Hepatocyte (in vitro differentiated cells): ENCODE results near the gene NCOA6. TPM values are rescaled to one million over a fixed set of nuclear protein-coding genes. Genes with fewer than 3 reads are reported as not detected.
"Not testable (repeated sequence)": the region's sequence is repeated elsewhere in the genome, so short reads cannot be mapped to it uniquely, and the experiment has no call there.

Experiments
- DNase-seq: peaks from one replicate; pipeline ENCODE4 v3.0.0-alpha.2; 2016; ENCODE audit warnings: low spot score
- H2AFZ ChIP-seq: fragments of 200-600 bp; sonication (generic); 2 replicates; pipeline ENCODE4 v1.6.0; 2016; ENCODE audit warnings: antibody characterized with exemption, mild to moderate bottlenecking
- H3K27ac ChIP-seq: fragments of 200-600 bp; sonication (generic); 2 replicates; pipeline ENCODE4 v1.5.1; 2016; ENCODE audit warnings: mild to moderate bottlenecking
- H3K27me3 ChIP-seq: fragments of 200-600 bp; sonication (generic); 2 replicates; pipeline ENCODE4 v1.6.1; 2016
- H3K36me3 ChIP-seq: fragments of 200-600 bp; sonication (generic); replicated peaks from 2 replicates; pipeline ENCODE4 v1.5.1; 2016; ENCODE audit warnings: low read depth; ENCODE audit not compliant: insufficient read depth
- H3K4me1 ChIP-seq: fragments of 200-600 bp; sonication (generic); 2 replicates; pipeline ENCODE4 v1.5.1; 2016; ENCODE audit warnings: mild to moderate bottlenecking, moderate library complexity; ENCODE audit not compliant: insufficient read depth
- H3K4me2 ChIP-seq: fragments of 200-600 bp; sonication (generic); 2 replicates; pipeline ENCODE4 v1.6.0; 2016
- H3K4me3 ChIP-seq: fragments of 200-600 bp; sonication (generic); 2 replicates; pipeline ENCODE4 v1.5.1; 2016; ENCODE audit warnings: mild to moderate bottlenecking
- H3K79me2 ChIP-seq: fragments of 200-600 bp; sonication (generic); 2 replicates; pipeline ENCODE4 v1.6.0; 2017; ENCODE audit warnings: mild to moderate bottlenecking
- H3K9me2 ChIP-seq: fragments of 200-600 bp; sonication (generic); replicated peaks from 2 replicates; pipeline ENCODE4 v1.6.0; 2017; ENCODE audit warnings: mild to moderate bottlenecking; ENCODE audit not compliant: insufficient read depth
- H3K9me3 ChIP-seq: fragments of 200-600 bp; sonication (generic); 2 replicates; pipeline ENCODE4 v1.5.1; 2016; ENCODE audit warnings: low read depth, mild to moderate bottlenecking
- H4K20me1 ChIP-seq: fragments of 200-600 bp; sonication (generic); 2 replicates; pipeline ENCODE4 v1.6.0; 2016; ENCODE audit warnings: mild to moderate bottlenecking; ENCODE audit not compliant: insufficient read depth, poor library complexity, severe bottlenecking
- EZH2 ChIP-seq: fragments of 200-600 bp; sonication (generic); IDR thresholded peaks from 2 replicates; pipeline ENCODE4 v1.6.1; 2016; ENCODE audit warnings: antibody characterized with exemption, mild to moderate bottlenecking, borderline replicate concordance
- EZH2phosphoT487 ChIP-seq: fragments of 200-600 bp; sonication (generic); IDR thresholded peaks from one replicate; pipeline ENCODE4 v1.6.1; 2018; ENCODE audit warnings: antibody characterized with exemption, mild to moderate bottlenecking, low read depth, moderate library complexity; ENCODE audit not compliant: unreplicated experiment, severe bottlenecking
- WGBS: methylation state at CpG from one replicate; pipeline ENCODE4 v1.1.6; 2016; ENCODE audit warnings: low lambda C conversion rate; ENCODE audit errors: missing lambda C conversion rate; 5-methylcytosine and 5-hydroxymethylcytosine counted together
- polyA plus RNA-seq: library from polyadenylated mRNA; unstranded; fragments of >200 nt; fragmentation: Nextera tagmentation; extraction: Ambion mirVana; gene quantifications from 2 replicates; pipeline ENCODE4 v1.2.1, GENCODE V29; 2016
- total RNA-seq: library from RNA; depleted of rRNA; stranded (reverse); fragments of >200 nt; gene quantifications from 2 replicates; pipeline ENCODE4 v1.2.3, GENCODE V29; 2014
- TF ChIP-seq, protein P1 (sequence below): fragments of 200-600 bp; sonication (generic); IDR thresholded peaks from 2 replicates; pipeline ENCODE4 v1.5.1; 2016; ENCODE audit warnings: antibody characterized with exemption, mild to moderate bottlenecking; ENCODE audit not compliant: poor library complexity

The NCOA6 gene
- total and polyA plus RNA-seq, 2 experiments from 2014 or later: 11.6 to 23.5 TPM

DNA sequence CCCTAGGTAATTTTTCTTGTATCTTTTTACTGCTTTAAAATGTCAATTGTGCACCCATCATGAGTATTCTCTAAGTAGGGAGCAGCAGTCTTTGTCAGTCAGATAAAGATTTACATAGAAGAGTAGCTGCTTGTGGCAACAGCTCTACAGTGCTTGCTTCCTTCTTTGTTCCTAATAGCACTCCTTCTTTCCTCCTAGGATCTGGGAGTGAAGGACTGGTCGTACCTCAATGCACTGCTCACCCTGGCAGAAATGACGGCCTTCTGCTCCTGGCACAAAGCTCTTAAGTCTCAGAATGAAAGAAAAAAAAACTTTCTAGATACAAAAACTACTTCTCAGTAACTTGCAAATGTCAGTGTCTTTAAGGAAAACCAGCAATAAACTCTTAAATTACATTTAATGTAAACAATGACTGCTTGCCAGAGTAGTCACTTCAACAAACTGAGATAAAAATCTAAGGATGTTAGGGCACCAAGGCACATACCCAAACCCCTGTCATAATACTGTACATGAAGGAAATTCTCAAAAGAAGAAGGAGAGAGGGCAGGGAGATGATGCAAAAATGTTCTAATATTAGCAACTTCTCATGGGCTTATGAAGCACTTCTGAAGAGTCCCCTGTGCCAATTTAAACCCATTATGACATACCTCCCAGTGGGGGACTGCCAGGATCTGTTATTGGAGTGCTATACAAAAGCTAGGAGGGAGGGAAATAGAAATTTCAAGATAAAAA is 34.0 kb downstream of the NCOA6 start:
- Histone ChIP-seq H4K20me1 (peaks cover 45% of the 10 kb centered on the region), H3K4me1 (peaks cover 10% of the 10 kb centered on the region), H2AFZ (no peak overlapping the region), H3K4me2 (peak overlapping the region; percentile 44), H3K27ac (peak overlapping the region; percentile 57), H3K36me3 (no peaks in the 10 kb centered on the region), H3K4me3 (no peak overlapping the region), H3K79me2 (peaks cover 71% of the 10 kb centered on the region), H3K9me2 (no peaks in the 10 kb centered on the region), H3K9me3 (no peaks in the 10 kb centered on the region), H3K27me3 (no peaks in the 10 kb centered on the region)
- DNase-seq: peak; percentile 17
- TF ChIP-seq, protein P1, sequence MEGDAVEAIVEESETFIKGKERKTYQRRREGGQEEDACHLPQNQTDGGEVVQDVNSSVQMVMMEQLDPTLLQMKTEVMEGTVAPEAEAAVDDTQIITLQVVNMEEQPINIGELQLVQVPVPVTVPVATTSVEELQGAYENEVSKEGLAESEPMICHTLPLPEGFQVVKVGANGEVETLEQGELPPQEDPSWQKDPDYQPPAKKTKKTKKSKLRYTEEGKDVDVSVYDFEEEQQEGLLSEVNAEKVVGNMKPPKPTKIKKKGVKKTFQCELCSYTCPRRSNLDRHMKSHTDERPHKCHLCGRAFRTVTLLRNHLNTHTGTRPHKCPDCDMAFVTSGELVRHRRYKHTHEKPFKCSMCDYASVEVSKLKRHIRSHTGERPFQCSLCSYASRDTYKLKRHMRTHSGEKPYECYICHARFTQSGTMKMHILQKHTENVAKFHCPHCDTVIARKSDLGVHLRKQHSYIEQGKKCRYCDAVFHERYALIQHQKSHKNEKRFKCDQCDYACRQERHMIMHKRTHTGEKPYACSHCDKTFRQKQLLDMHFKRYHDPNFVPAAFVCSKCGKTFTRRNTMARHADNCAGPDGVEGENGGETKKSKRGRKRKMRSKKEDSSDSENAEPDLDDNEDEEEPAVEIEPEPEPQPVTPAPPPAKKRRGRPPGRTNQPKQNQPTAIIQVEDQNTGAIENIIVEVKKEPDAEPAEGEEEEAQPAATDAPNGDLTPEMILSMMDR: no peak
- TF ChIP-seq EZH2: no peak
- no peak for TF ChIP-seq EZH2phosphoT487
- WGBS: 35% methylated on average over 2 of the region's 2 CpGs

GRCh38 chr20:34781220-34781619 is 44.2 kb downstream of the NCOA6 start:
- H3K27ac ChIP-seq: no peak overlapping the region
- H3K79me2 ChIP-seq: peaks cover 5% of the 10 kb centered on the region
- 85% methylated on average over 4 of the region's 4 CpGs for WGBS
- DNase-seq: no peak
- peaks cover under 1% of the 10 kb centered on the region for H4K20me1 ChIP-seq
- H3K4me3 ChIP-seq: no peak overlapping the region
- no peaks in the 10 kb centered on the region for H3K9me2 ChIP-seq
- no peaks in the 10 kb centered on the region for H3K4me1 ChIP-seq
- no peaks in the 10 kb centered on the region for H3K9me3 ChIP-seq
- H3K27me3 ChIP-seq: no peaks in the 10 kb centered on the region
- TF ChIP-seq, protein P1: no peak
- TF ChIP-seq EZH2 (no peak), EZH2phosphoT487 (no peak)
- H3K36me3 ChIP-seq: no peaks in the 10 kb centered on the region
- H3K4me2 ChIP-seq: no peak overlapping the region
- no peak overlapping the region for H2AFZ ChIP-seq

GRCh38 chr20:34780291-34780690 is 45.2 kb downstream of the NCOA6 start:
- H3K9me3 ChIP-seq, H2AFZ ChIP-seq, H3K36me3 ChIP-seq, H3K4me3 ChIP-seq, H4K20me1 ChIP-seq, H3K27ac ChIP-seq, DNase-seq, H3K79me2 ChIP-seq, H3K4me2 ChIP-seq, H3K9me2 ChIP-seq, H3K4me1 ChIP-seq, H3K27me3 ChIP-seq: not testable (repeated sequence)
- over 99% methylated on average over 8 of the region's 8 CpGs for WGBS

DNA sequence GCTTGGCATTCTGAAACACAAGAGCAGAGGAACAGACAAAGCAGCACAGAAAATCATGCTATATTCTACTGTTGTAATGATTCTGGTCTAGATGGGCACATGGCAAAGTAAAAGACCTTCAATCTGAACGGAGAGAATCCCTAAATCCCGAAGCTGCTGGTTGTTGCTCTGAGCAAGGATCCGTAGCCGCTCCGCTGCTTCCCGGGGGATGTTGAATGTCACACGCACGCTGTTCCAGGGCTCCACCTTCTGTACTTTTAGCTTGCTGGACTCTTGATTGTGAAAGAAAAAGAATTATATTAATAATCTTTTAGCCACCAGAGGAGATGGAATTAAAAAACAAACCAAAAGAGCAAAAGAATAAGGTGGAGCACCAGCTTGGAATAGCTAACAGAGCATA is 49.3 kb downstream of the NCOA6 start:
- Histone ChIP-seq H3K79me2 (no peaks in the 10 kb centered on the region), H3K4me3 (no peak overlapping the region), H3K9me2 (no peaks in the 10 kb centered on the region), H3K9me3 (no peaks in the 10 kb centered on the region), H3K4me1 (no peaks in the 10 kb centered on the region), H2AFZ (no peak overlapping the region), H3K36me3 (no peaks in the 10 kb centered on the region), H4K20me1 (no peaks in the 10 kb centered on the region), H3K27ac (no peak overlapping the region), H3K4me2 (no peak overlapping the region), H3K27me3 (no peaks in the 10 kb centered on the region)
- DNase-seq: no peak
- TF ChIP-seq EZH2phosphoT487: no peak
- no peak for TF ChIP-seq EZH2
- WGBS: 96% methylated on average over 8 of the region's 8 CpGs
